ENCODE measurements around the gene BRD3. TPM values are rescaled to one million over a fixed set of nuclear protein-coding genes. Genes with fewer than 3 reads are reported as not detected.
"Not testable (repeated sequence)": the region's sequence is repeated elsewhere in the genome, so short reads cannot be mapped to it uniquely, and the experiment has no call there.

BRD3 gene
- total RNA-seq, 1 donor from 2014 or later, result 98.1 TPM

GRCh38 chr9:134083451-134083850, 15.6 kb upstream of the BRD3 start:
- Mint-ChIP-seq H3K4me1 (ENCODE audit: low read depth) (no peaks in the 10 kb centered on the region), H3K4me3 (ENCODE audit: low read depth) (no peak overlapping the region), H3K27me3 (peaks cover 18% of the 10 kb centered on the region), H3K9me3 (ENCODE audit: low read depth) (peaks cover 3% of the 10 kb centered on the region), H3K27ac (no peak overlapping the region), H3K36me3 (ENCODE audit: insufficient read depth) (no peaks in the 10 kb centered on the region)
- no peak for TF ChIP-seq CTCF (IDR thresholded peaks at IDR 0.05; ENCODE audit: unreplicated experiment)
- DNase-seq (ENCODE audit: low spot score, unreplicated experiment), result no peak

GRCh38 chr9:134076644-134077043, 8.8 kb upstream of the BRD3 start:
- DNase-seq (ENCODE audit: low spot score, unreplicated experiment), result no peak
- H3K4me3 Mint-ChIP-seq (ENCODE audit: low read depth), result no peak overlapping the region
- H3K4me1 Mint-ChIP-seq (ENCODE audit: low read depth), result peaks cover 2% of the 10 kb centered on the region
- H3K36me3 Mint-ChIP-seq (ENCODE audit: insufficient read depth), result peaks cover 2% of the 10 kb centered on the region
- H3K27me3 Mint-ChIP-seq, result peaks cover 18% of the 10 kb centered on the region
- no peak for TF ChIP-seq CTCF (IDR thresholded peaks at IDR 0.05; ENCODE audit: unreplicated experiment)
- no peak overlapping the region for H3K27ac Mint-ChIP-seq
- H3K9me3 Mint-ChIP-seq (ENCODE audit: low read depth), result peaks cover 20% of the 10 kb centered on the region

GRCh38 chr9:134075689-134076088, 7.9 kb upstream of the BRD3 start:
- not testable (repeated sequence) for H3K36me3 Mint-ChIP-seq (ENCODE audit: insufficient read depth); H3K4me3 Mint-ChIP-seq (ENCODE audit: low read depth); H3K4me1 Mint-ChIP-seq (ENCODE audit: low read depth); H3K27ac Mint-ChIP-seq; DNase-seq (ENCODE audit: low spot score, unreplicated experiment)
- Mint-ChIP-seq H3K9me3 (ENCODE audit: low read depth) (peaks cover 20% of the 10 kb centered on the region), H3K27me3 (peaks cover 20% of the 10 kb centered on the region)

GRCh38 chr9:134073500-134073899, 5.7 kb upstream of the BRD3 start:
- no peak overlapping the region for H3K4me3 Mint-ChIP-seq (ENCODE audit: low read depth)
- H3K27me3 Mint-ChIP-seq, result peaks cover 32% of the 10 kb centered on the region

GRCh38 chr9:134072683-134073082, 4.9 kb upstream of the BRD3 start:
- H3K4me3 Mint-ChIP-seq (ENCODE audit: low read depth); H3K4me1 Mint-ChIP-seq (ENCODE audit: low read depth); H3K27ac Mint-ChIP-seq; H3K36me3 Mint-ChIP-seq (ENCODE audit: insufficient read depth); DNase-seq (ENCODE audit: low spot score, unreplicated experiment): not testable (repeated sequence)
- H3K27me3 Mint-ChIP-seq, result peaks cover 32% of the 10 kb centered on the region
- peaks cover 17% of the 10 kb centered on the region for H3K9me3 Mint-ChIP-seq (ENCODE audit: low read depth)

More at GRCh38 chr9:134073500-134073899, 5.7 kb upstream of the BRD3 start:
- DNase-seq (ENCODE audit: low spot score, unreplicated experiment), result no peak
- no peak for TF ChIP-seq CTCF (IDR thresholded peaks at IDR 0.05; ENCODE audit: unreplicated experiment)
- Mint-ChIP-seq H3K27ac (no peak overlapping the region), H3K4me1 (ENCODE audit: low read depth) (peaks cover 2% of the 10 kb centered on the region), H3K36me3 (ENCODE audit: insufficient read depth) (peaks cover 2% of the 10 kb centered on the region), H3K9me3 (ENCODE audit: low read depth) (peaks cover 17% of the 10 kb centered on the region)

- H3K4me3 Mint-ChIP-seq (ENCODE audit: low read depth), result no peak overlapping the region
- peaks cover 4% of the 10 kb centered on the region for H3K4me1 Mint-ChIP-seq (ENCODE audit: low read depth)
- no peak for TF ChIP-seq CTCF (IDR thresholded peaks at IDR 0.05; ENCODE audit: unreplicated experiment)
- no peak for DNase-seq (ENCODE audit: low spot score, unreplicated experiment)
- H3K36me3 Mint-ChIP-seq (ENCODE audit: insufficient read depth), result no peaks in the 10 kb centered on the region
- no peak overlapping the region for H3K27ac Mint-ChIP-seq
- peaks cover 32% of the 10 kb centered on the region for H3K27me3 Mint-ChIP-seq
- H3K9me3 Mint-ChIP-seq (ENCODE audit: low read depth), result peaks cover 9% of the 10 kb centered on the region
Observed at GRCh38 chr9:134071149-134071548, 3.3 kb upstream of the BRD3 start.

Measured in progenitor cell of endocrine pancreas (in vitro differentiated cells).